NK-92 (cell line): ENCODE results near the gene NPM3.

Experiments
- DNase-seq: peaks from one replicate; lab custom pipeline; 2025; ENCODE audit not compliant: unreplicated experiment; lab: John Stamatoyannopoulos, UW

Gene NPM3, protein sequence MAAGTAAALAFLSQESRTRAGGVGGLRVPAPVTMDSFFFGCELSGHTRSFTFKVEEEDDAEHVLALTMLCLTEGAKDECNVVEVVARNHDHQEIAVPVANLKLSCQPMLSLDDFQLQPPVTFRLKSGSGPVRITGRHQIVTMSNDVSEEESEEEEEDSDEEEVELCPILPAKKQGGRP

DNA sequence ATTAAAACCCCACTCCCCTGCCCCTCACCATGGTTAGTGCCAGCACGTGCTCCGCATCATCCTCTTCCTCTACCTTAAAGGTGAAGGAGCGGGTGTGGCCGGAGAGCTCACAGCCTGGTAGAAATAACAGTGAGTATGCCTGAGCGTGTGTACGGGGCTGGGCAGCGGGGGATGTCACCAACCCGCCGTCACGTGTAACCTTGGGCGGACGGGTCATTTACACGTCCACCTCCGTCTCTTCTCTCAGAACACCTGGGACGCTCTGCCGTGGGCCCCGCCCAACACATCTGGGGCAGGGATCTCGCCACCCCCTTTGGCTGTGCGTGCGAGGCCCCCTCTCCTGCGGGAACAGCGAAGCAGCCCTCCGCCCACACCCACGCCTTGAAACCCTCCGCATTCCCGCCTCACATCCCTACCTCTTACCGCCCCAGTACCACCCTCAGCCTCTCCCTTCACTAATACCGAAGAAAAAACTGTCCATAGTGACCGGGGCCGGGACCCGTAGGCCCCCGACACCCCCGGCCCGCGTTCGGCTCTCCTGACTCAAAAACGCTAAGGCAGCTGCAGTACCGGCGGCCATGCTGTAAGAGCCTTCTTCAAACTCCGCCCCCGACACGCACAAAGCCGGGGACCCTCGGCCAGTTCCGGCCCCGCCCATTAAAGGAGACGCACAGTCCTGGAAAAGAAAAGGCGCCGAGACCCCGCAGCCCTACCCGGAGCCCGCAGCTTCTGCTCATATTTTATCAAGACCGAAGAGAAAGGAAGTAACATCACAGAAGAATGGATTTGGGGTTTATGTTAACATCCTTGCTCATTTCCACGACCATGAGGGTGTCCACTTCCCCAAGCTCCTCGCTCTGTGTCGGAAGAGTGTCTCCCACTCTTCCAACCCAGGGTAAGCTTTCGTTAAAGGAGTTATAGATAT is at the start of gene NPM3:
Gene NPM3 (minus strand): TSS at position 636 of the 925 bp plus-strand sequence. CDS start 56 bp downstream, at position 580.
- no peak for DNase-seq

DNA sequence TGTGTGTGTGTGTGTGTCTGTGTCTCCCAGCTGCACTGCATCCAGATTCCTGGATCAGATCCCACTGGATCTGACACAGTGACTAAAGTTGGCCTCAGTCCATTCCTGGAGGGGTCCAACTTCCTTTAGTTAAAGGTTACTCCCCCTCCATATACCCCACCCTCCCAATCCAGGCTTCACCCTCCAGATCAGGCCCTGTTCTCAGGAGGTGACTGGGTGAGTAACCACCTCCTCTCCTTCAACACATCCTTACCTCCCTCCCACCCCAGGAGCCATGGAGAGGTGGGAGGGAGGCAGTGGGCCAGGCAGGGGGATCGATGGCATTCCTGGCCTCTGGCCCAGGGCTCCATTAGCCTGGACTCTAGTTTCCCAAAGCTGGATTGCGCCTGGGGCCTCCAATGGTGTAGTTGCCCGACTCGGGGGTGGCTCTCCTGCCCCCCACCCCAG is 49.1 kb upstream of the NPM3 start:
- no peak for DNase-seq

DNA sequence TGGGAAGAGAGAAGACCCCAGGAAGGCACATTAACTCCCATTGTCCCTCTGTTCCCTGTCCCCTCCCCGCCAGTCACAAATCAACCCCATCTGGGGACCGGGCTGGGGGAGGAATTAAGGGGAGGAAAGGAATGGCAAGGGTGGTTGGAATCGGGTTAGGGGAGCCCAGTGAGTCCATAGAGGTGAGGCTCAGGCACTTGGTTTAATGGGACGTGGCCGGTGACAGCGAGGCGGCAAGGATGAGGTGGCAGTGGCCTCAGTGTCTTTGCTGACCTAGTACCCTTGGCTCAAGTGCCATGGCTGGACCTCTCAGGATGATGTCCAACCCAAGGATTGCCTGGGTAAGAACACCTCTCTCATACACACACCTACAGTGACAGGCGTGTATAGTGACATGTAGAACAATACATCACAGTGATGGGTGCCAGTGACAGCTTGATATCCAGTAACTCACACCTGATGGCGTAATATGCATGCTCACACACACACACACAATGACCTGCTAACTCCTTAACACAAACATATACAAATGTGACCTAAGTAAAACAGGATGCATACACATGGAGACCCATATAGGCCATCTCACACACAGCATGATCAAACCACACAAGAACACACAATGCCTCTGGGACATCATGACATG is 48.0 kb upstream of the NPM3 start:
- DNase-seq, result no peak

DNA sequence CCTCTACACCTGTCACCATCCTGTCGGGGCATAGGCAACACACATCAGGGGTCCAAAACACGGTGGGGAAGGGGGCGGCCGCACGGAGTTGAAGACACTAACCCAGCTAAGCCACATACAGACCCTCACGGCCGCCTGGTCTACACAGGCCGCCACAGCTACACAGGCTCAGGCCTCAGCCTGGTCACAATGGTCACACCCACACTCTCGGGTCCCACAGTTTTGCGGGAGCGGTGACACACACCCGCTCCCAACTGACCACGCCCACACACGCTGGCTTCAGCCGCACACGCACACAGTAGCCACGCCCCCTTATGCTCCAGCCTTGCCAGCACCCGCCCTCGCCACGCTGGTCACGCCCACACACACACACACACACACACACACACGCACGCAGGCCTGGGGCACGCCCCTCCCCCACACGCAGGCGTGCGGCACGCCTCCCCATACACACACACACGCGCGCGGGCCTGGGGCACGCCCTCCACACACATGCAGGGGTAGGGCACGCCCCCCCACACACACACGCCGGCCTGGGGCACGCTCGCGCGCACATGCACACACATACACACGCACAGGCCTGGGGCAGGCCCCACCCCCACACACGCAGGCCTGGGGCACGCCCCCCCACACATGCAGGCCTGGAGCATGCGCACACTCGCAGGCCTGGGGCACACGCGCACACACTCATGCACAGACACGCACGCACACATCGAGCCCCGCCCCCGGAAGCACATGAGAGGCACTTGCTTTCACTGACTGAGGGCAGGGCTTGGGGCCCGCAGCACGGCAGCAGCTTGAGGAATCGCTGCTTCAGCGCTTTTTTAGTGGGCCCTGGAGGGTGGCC is 47.3 kb upstream of the NPM3 start:
- DNase-seq, result peak; percentile 75

DNA sequence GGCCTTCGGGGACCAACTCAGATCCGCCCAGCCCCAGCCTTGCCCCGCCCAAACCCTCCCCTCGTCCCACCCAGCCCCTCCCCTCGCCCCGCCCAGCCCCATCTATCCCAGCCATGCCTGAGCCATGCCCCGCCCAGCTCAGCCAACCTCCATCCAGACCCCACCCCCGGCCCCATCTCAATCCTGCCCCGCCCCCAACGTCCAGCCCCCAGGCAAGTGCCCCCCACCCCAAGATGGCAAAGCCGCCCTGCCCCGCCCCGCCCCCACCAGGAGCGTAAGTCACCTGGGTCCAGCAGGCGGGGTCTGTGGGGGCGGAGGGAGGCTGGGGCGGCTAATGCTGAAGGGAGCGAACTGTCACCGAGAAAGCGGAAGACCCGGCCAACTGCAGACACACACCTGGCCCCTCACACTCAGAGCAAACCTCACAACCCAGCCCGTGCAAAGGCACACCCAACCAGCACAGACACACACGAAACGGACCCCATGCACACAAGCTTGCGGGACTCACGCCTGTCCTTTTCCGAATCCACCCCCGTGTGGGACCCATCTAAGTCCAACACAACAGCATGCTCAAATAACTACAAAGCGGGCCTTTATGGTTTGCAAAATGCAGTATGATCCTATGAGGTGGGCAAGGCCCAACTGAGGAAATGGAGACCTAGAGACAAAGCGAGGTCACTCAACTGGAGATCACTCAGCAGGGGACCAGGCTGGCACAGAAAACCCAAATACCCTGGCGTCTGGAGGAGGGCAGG is 46.5 kb upstream of the NPM3 start:
- DNase-seq, result no peak

DNA sequence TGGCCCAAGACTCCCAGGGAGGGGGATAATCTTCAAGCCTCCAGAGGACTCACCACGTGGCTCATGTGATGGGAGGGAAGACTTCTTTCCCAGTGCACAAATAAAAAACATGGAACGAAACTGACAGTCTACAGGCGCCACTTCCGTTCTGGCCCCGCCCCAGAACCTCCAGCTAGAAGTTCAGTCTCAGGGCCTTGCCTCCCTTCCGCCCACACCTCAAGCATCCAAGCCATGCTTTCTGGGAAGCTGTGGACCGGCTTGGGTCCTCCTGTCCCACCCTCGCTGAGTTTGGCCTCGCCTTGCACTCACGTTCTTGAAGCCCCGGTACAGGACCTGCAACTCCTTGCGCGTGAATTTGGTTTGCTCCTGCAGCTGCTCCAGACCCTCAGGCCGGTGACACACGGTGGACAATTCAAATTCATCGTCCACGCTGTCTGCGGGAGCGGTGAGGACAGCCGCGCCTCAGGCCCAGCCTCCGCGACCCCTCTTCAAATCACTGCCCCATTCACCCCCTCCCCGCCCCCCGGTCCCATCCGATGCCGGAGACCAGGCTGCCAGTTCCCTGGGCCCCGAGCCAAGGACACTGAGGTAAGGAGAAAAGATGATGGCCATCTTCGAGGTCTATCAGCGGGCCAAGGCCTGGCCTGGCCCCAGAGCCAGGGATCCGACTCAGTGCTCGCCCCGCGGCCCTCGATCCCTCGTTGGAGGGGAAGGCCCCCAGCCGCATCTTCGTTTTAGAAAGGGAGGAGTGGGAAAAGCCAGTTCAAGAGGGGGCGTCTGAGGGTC is 45.7 kb upstream of the NPM3 start:
- DNase-seq, result no peak

DNA sequence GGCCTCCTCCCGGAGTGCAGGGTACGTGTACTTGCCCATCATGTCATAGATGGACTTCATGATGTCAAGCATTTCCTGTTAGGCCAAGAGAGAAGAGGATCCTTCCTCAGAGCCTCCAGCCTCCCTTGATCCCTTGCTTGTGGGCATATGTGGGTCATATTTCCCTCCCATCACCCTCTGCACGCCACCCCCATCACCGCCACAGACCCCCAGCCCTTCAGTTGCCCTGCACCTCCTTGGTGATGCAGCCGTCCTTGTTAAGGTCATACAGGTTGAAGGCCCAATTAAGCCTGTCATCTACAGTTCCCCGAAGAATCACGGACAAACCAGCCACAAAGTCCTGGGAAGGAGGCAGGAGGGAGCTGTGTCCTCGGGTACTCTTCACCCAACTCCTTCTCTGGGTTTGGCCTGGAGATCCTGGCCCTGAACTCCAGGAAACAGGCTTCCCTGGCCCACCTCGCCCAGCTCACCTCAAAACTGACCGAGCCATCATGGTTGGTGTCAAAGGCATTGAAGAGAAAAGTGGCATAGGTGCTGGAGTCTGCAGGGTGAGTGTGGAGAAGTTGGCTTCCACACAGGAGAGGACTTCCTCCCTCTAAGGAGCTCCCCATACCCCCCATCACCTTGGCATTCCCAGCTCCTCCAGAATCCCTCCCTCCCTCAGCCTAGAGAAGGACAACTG is 44.8 kb upstream of the NPM3 start:
- DNase-seq, result no peak

DNA sequence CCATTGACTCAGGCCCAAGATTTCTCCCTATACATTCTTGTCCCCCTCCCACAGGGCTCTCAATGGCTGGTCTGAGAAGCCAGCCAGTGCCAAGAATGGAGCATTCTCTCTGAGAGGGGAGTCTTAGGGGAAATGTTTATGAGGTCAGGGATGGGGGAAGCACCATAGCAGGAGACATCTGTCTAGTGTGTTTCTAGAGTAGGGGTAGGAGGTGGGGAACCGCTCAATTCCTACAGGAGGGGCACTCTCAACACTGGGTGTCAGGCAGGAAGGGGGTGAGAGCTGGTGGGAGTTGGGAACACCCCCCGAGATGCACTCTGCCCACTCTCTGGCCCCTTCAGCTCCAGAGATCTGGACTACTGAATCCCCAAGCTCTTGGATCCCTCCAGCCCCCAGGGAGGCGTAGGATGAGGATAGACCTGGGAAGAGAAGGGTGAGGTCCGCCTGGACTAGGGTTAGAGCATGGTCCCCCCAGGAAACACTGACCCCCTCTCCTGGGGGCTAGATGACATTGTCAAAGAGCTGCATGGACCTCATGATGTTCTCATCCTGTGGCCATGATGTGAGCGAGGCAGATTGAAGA is 43.7 kb upstream of the NPM3 start:
- no peak for DNase-seq

DNA sequence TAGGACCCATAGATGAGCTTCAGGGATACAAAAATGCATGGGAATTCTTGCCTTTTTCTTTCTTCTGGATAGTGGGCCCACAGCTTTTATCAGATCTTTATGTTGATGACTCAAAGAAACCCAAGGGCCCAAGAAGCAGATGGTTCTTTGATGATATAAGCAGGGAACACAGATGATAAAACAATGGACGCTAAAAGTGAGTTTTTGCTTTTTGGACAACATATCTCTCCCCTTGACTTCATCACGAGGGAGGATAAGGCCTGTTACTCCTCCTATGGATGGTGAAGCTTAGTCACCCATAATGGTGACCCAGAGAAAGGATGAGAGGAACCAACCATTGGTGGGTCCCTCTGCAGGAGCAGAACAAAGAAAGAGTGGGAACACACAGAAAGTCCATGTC is 41.5 kb upstream of the NPM3 start:
- DNase-seq, result no peak

DNA sequence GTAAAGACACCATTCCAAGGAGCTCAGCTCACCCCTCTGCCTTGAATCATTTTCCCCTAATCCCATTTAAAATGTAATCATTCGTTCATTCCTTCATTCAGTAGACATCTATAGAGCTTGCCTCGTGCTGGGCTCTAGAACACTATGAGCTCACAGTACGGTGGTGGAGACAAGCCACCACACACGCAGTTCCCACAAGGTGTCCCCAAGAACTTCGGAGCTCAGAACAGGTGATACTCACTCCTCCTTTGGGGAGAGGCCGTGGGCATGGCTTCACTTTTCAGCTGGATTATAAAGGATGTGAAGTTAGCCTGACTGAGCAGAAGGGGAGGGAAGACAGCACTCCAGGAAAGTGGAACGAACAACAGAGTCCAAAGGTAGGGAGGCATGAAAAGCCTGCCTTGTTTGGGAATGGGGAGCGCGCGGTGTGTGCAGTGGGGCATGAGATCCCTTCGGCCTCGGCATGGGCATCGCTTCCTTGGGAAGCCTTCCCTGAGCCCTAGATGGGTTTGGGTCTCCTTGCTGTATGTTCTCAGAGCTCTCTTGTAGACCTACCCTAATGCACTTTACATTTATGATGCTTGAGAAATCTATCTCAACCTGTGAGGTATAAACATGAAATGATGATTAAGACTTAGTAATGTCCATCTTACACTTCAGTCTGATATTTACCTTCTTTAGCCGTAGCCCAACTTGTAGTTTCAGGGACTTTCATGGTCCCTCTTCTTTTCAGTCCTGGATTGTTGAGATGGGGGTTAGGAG is 35.8 kb upstream of the NPM3 start:
- no peak for DNase-seq

DNA sequence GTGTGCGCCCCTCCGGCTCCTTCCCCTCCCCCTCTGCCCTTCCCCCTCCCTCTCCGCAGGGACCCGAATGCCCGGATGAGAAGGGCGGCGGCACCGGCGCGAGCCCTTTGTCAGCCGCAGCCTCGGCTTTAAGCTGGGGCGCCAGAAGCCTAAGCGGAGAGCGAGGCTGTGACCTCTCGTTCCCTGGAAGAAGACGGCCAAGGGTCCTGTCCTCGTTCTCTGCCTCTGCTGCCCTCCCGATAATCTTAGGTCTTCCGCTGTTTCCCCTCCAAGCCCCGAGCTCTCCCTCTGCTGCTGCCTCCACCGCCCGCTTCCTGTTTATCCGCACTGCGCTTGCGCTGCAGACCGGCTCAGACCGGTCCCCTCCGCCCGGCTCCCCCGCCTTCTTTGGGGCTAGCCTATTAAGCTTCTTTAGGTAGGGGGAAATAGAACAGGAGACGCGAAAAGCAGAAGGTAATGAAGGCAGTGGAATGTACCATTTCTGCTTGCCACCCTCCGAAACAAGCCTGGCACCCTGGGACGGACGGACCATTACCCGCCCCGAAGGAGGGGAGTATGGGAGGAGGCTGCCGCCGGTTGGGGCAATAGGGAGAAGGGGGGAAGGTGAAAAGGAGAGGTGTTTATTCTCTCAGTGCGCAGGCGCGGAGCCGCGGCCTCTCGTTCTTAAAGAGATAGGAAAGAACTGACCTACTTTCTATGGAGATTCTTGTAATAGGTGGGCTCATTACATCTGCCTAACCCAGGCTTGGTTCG is 35.0 kb upstream of the NPM3 start, which contains the start of gene OGA:
Gene OGA (minus strand): TSS at position 326 of the 753 bp plus-strand sequence. CDS start 422 bp downstream, outside the sequence.
- peak; percentile 99 for DNase-seq

DNA sequence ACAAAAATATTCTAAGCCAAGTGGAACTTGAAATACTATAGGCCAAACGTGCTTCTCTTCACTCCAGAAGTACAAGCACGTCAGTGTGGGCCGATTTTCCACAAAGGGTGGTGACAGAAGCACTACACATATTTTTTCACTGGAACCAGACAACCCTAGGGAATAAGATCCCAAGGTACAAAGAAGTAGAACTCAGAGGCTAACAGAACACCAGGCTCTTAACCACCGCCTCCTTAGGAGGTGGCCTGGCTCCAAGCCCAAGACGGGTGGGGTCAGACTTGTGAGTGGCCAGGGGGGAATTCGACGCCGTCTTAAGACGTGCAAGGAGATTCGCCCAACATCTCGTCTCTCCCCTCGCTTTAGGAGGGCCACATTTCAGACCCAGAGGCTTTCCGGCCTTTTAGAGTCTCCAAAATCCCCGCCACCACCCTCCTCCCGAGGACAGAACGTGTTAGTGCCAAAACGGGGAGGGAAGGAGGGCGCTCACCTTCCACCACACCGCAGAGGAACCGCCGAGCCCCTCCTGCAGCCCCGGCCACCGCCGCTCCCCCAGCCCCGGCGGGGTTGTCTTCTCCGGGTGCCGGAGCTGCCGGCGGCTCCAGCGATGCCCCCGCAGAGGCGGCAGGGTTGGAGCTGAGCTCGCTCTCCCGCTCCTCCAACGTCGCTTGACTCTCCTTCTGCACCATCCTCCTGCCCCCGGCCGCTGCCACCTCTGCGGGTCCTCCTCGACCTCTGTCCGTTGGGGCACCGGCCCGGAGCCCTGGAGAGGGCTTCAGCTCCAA is 34.3 kb upstream of the NPM3 start:
- DNase-seq, result no peak

DNA sequence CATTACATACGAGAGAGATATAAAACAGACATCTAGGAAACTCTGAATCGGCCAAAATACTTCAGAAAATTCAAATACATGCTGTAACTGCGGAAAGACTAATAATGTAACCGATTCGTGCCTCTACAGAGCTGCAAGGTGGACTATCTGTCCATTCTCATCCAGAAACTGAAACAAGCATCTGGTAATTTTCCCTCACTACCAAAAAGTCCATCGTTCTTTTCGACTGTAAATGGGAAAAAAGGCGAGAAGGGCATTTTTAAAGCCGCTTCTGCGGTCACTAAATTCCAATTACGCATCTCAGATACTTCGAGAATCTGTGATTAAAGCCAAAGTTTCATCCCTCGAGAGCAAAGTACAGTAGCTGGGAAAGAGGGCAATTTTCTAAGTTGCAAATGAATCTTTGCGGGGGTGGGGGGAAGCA is 33.7 kb upstream of the NPM3 start:
- no peak for DNase-seq

DNA sequence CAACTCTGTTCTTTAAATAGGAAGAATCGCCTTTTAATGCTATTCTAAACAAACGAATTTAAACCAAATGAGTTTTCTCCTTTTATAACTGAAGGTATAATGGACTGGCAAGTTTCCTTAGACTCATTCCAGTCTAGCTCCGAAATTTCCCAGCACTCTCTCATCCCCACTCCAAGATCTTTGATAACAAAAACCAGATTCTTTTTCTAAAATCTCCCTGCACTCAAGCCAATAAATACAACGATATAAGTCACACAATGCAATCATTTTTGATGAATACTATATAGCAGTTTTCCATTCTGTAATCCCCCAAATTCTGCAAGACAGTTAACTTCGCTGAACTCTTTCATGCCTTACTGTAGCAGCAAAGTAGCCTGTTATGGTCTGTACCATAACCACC is 33.1 kb upstream of the NPM3 start:
- DNase-seq, result no peak

DNA sequence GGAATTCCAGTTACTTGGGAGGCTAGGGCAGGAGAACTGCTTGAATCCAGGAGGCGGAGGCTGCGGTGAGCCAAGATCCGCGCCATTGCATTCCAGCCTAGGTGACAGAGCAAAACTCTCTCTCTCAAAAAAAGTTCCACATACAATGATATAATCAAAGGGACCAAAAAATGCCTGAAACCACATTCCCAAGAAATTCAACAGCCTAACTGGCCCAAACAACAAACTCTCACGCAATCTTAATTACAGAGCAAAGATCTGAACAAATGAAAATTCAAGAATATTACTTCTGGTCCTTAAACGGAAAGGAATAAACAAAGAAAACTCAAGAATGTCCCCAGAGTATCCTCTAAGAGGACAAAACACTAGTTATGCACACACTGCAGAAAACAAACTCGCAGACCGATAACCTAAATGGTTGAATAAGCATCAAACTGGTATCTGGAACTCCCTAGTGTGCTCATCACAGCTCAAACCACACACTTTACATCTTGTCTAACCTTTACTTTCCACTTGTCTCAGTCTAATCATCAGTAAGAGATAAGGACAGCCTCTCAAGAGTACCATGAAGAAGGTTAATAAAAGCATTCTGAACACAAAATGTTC is 31.3 kb upstream of the NPM3 start:
- no peak for DNase-seq

DNA sequence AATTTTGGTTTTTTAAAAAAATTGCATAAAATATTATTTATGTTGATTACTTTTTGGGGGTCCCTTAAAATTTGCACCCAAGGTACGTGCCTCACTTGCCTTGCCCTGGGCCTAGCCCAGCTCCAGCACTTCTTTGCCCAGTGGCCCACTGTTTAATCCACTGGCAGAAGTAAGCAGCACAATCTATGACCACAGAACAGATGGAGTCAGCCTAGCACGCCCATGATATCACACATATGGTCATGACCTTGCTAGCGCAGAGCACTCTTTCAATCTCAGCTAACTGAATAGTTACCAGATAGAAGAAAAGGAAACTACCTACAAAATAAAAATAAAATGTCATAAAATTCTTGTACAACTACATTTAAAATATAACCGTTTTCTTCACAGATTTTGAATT is 29.4 kb upstream of the NPM3 start:
- no peak for DNase-seq
